Ovary (tissue), 9 donors: Measurements from ENCODE around the gene ADCY10. TPM values are rescaled to one million over a fixed set of nuclear protein-coding genes. Genes with fewer than 3 reads are reported as not detected.

Experiments
- DNase-seq, 5 donors: peaks; one replicate each; pipeline ENCODE4 v3.0.0-alpha.2; 2019 to 2020
- H3K27ac ChIP-seq, 2 donors: fragments of 200-600 bp; one replicate each; pipeline versions ENCODE4 v1.5.1 to v1.8.0; 2019 to 2022
- H3K27me3 ChIP-seq: fragments of 200-600 bp; one replicate; pipeline ENCODE4 v1.8.0; 2022
- H3K36me3 ChIP-seq: fragments of 200-600 bp; sonication (generic); one replicate; pipeline ENCODE4 v1.5.1; 2019
- H3K4me1 ChIP-seq: one replicate; pipeline ENCODE4 v1.8.1; 2013; ENCODE audit warnings: mild to moderate bottlenecking, moderate library complexity; ENCODE audit not compliant: insufficient read depth
- H3K4me3 ChIP-seq: fragments of 200-600 bp; sonication (generic); one replicate; pipeline ENCODE4 v1.5.1; 2017
- H3K9me3 ChIP-seq, 2 donors: fragments of 200-600 bp in 1 of 2; sonication (generic) in 1 of 2; one replicate each; pipeline versions ENCODE4 v1.5.1 to v1.8.1; 2013 to 2019; ENCODE audit warnings: mild to moderate bottlenecking in 1 of 2, moderate library complexity in 1 of 2
- CTCF ChIP-seq, 3 donors: fragments of 450-650 bp in 2 of 3; fragments of 200-600 bp in 1 of 3; IDR thresholded peaks; one replicate each; pipeline versions ENCODE4 v1.5.1 to v1.8.0; 2016 to 2022; ENCODE audit warnings: antibody characterized with exemption in 3 of 3, mild to moderate bottlenecking in 1 of 3
- EP300 ChIP-seq: sonication (generic); formaldehyde crosslinking; IDR thresholded peaks from one replicate; pipeline ENCODE4 v1.6.1; 2017; ENCODE audit warnings: antibody characterized with exemption
- POLR2A ChIP-seq: fragments of 450-650 bp; IDR thresholded peaks from one replicate; pipeline ENCODE4 v1.6.1; 2017; ENCODE audit warnings: antibody characterized with exemption, mild to moderate bottlenecking, moderate library complexity
- WGBS, 3 donors: extraction: QIAGEN DNeasy Blood & Tissue Kit in 1 of 3; methylation state at CpG; one replicate each; pipeline versions ENCODE4 v1.1.5 to v1.1.7; 2013 to 2017; 5-methylcytosine and 5-hydroxymethylcytosine counted together
- intact Hi-C, 4 donors: fragments of 100-400 bp; cut with DNase I; formaldehyde crosslinking; loops; one replicate each; pipeline versions ENCODE4 v1.11.0 to v1.15.1; 2022 to 2023
- polyA plus RNA-seq, 2 donors: library from polyadenylated mRNA; stranded (reverse); fragments of 200-250 nt in 1 of 2; fragments of 350-450 nt in 1 of 2; fragmentation: Illumina TruSeq in 1 of 2; extraction: RNeasy Lipid Tissue Mini Kit (QIAGEN cat#74804) in 1 of 2; gene quantifications; one replicate each; pipeline ENCODE4 v1.2.3, GENCODE V29; 2013 to 2014
- total RNA-seq, 7 donors: library from RNA; depleted of rRNA in 2 of 7; stranded (reverse); fragments of >200 nt in 2 of 7; fragmentation: NEBNext Ultra II Directional in 3 of 7; extraction: Animal tissue kit (Norgen Biotek cat#: 25700) in 3 of 7; gene quantifications; one replicate each; pipeline versions ENCODE4 v1.1.0 to v1.2.4, GENCODE V29; 2016 to 2023
- donor health status: DM: no; HTN: no; CAD: no; lungs with moderate emphysema.
- donor health status: DM: no; HTN: no; CAD: no.
- donor health status: Bipolar disorder and iron deficiency.
- donor health status: DM: yes; HTN: yes; CAD: no.
- donor health status: DM: no; HTN: no; CAD: no.
- donor health status: DM: yes; HTN: yes; CAD: no.

Gene ADCY10
- total and polyA plus RNA-seq, 9 donors: 0.05 to 0.23 (median 0.08) TPM; not detected in 3

- intact Hi-C loops: no loop called here
- no peak overlapping the region for H3K4me3 ChIP-seq
- H3K27ac ChIP-seq: no peak overlapping the region
- H3K4me1 ChIP-seq: no peaks in the 10 kb centered on the region
- H3K9me3 ChIP-seq: no peaks in the 10 kb centered on the region
- H3K27me3 ChIP-seq: no peaks in the 10 kb centered on the region
- TF ChIP-seq EP300 (no peak), CTCF (IDR thresholded peaks at IDR 0.05) (no peak), POLR2A (no peak)
- DNase-seq: no peak
- 90 to 94% (median 91%) methylated on average over 5 of the region's 5 CpGs for WGBS, 3 donors
- no peaks in the 10 kb centered on the region for H3K36me3 ChIP-seq
Observed at GRCh38 chr1:167842872-167843271, 71.1 kb downstream of the ADCY10 start.

- Histone ChIP-seq H3K4me3 (no peak overlapping the region), H3K27ac (no peak overlapping the region), H3K4me1 (no peaks in the 10 kb centered on the region), H3K9me3 (no peaks in the 10 kb centered on the region), H3K36me3 (no peaks in the 10 kb centered on the region), H3K27me3 (no peaks in the 10 kb centered on the region)
- no peak for TF ChIP-seq EP300
- TF ChIP-seq CTCF (IDR thresholded peaks at IDR 0.05): no peak
- TF ChIP-seq POLR2A: no peak
- WGBS, 3 donors: 89 to 95% (median 93%) methylated on average over 3 of the region's 3 CpGs
- intact Hi-C loops: no loop called here
- DNase-seq: no peak
Observed at GRCh38 chr1:167841530-167841929, 72.4 kb downstream of the ADCY10 start.

GRCh38 chr1:167839009-167839408 lies 74.9 kb downstream of the ADCY10 start:
- WGBS, 3 donors: 88 to 90% (median 89%) methylated on average over 2 of the region's 2 CpGs
- no peaks in the 10 kb centered on the region for H3K36me3 ChIP-seq
- TF ChIP-seq EP300 (no peak), CTCF (IDR thresholded peaks at IDR 0.05) (no peak), POLR2A (no peak)

GRCh38 chr1:167837326-167837725 lies 76.6 kb downstream of the ADCY10 start:
- 64 to 87% (median 81%) methylated on average over 2 of the region's 2 CpGs for WGBS, 3 donors

More at GRCh38 chr1:167839009-167839408, 74.9 kb downstream of the ADCY10 start:
- Histone ChIP-seq H3K9me3 (no peaks in the 10 kb centered on the region), H3K4me1 (no peaks in the 10 kb centered on the region), H3K27ac (no peak overlapping the region), H3K27me3 (no peaks in the 10 kb centered on the region), H3K4me3 (no peak overlapping the region)
- intact Hi-C loops: no loop called here
- no peak for DNase-seq

More at GRCh38 chr1:167837326-167837725, 76.6 kb downstream of the ADCY10 start:
- Histone ChIP-seq H3K27ac (no peak overlapping the region), H3K9me3 (no peaks in the 10 kb centered on the region), H3K4me1 (no peaks in the 10 kb centered on the region), H3K27me3 (no peaks in the 10 kb centered on the region), H3K36me3 (no peaks in the 10 kb centered on the region), H3K4me3 (no peak overlapping the region)
- TF ChIP-seq CTCF (IDR thresholded peaks at IDR 0.05) (no peak), POLR2A (no peak), EP300 (no peak)
- no peak for DNase-seq
- intact Hi-C loops: no loop called here
